K562 (cell line): ENCODE measurements around the gene MFNG. TPM values are rescaled to one million over a fixed set of nuclear protein-coding genes. Genes with fewer than 3 reads are reported as not detected.

Source experiments
- ATAC-seq: fragments of 200-7000 bp; cut with Tn5 transposase; 3 replicates; pipeline ENCODE4 v1.9.1; 2020; ENCODE audit warnings: moderate library complexity
- BruUV-seq: library from RNA; stranded (reverse); fragments of 400-500 nt; replicated peaks from 2 replicates; lab custom pipeline; 2021; lab: Mats Ljungman, UMichigan
- CTCF ChIA-PET: fragments of 300-600 bp; formaldehyde crosslinking; extraction: SDS; loops from one replicate; lab custom pipeline; 2021; ENCODE audit warnings: low intra/inter-chr PET ratio; lab: Yijun Ruan, JAX
- POLR2A ChIA-PET: fragments of 300-600, 350-650 bp; sonication (Branson Sonifier 250); formaldehyde crosslinking; extraction: SDS; loops from one replicate; lab custom pipeline; 2021; ENCODE audit warnings: antibody characterized with exemption, inconsistent platforms; lab: Yijun Ruan, JAX
- DNase-seq, 4 experiments: peaks; one replicate each; pipeline versions ENCODE4 v3.0.0 to v3.0.0-alpha.2; 2011 to 2018; ENCODE audit warnings: low spot score in 3 of 4, mixed read lengths in 3 of 4; ENCODE audit errors: extremely low read depth in 1 of 4
- FAIRE-seq: peaks from 2 replicates; lab custom pipeline; 2011; peaks lifted over from hg19 to GRCh38; lab: Jason Lieb, UNC
- H2AFZ ChIP-seq: 2 replicates; pipeline ENCODE4 v1.6.0; 2011; ENCODE audit warnings: low read depth, low read length, control low read depth, inconsistent platforms
- H3K27ac ChIP-seq: fragments of 200-600 bp; 3 replicates; pipeline ENCODE4 v1.8.0; 2011; ENCODE audit warnings: low read depth, mild to moderate bottlenecking, control low read depth, inconsistent platforms, low read length, moderate library complexity, mixed read lengths; ENCODE audit errors: extremely low read depth
- H3K27me3 ChIP-seq, 2 experiments: fragments of 300-600 bp in 1 of 2; 2 replicates in 1 of 2; 3 replicates in 1 of 2; pipeline versions ENCODE4 v1.6.0 to v1.8.0; 2011; ENCODE audit warnings: inconsistent platforms in 2 of 2, low read length in 2 of 2, mild to moderate bottlenecking in 1 of 2, mixed read lengths in 1 of 2, moderate library complexity in 1 of 2; ENCODE audit not compliant: control insufficient read depth in 2 of 2, insufficient read depth in 2 of 2
- H3K36me3 ChIP-seq: fragments of 300-600 bp; 3 replicates; pipeline ENCODE4 v1.8.0; 2011; ENCODE audit warnings: mild to moderate bottlenecking, low read length, inconsistent platforms; ENCODE audit not compliant: control insufficient read depth, insufficient read depth
- H3K4me1 ChIP-seq, 2 experiments: fragments of 200-600 bp in 1 of 2; replicated peaks in 1 of 2; 2 replicates in 1 of 2; 3 replicates in 1 of 2; pipeline versions ENCODE4 v1.5.1 to v1.8.0; 2011; ENCODE audit warnings: inconsistent platforms in 2 of 2, low read length in 2 of 2, mild to moderate bottlenecking in 1 of 2, mixed read lengths in 1 of 2, moderate library complexity in 1 of 2; ENCODE audit not compliant: control insufficient read depth in 2 of 2, insufficient read depth in 2 of 2
- H3K4me2 ChIP-seq: 2 replicates; pipeline ENCODE4 v1.6.1; 2011; ENCODE audit warnings: low read length, control low read depth, inconsistent platforms, mixed read lengths; ENCODE audit not compliant: insufficient read depth
- H3K4me3 ChIP-seq: fragments of 200-600 bp; sonication (generic), shearing (Covaris generic); 2 replicates; pipeline ENCODE4 v1.5.1; 2016; ENCODE audit warnings: control low read depth, inconsistent platforms
- H3K79me2 ChIP-seq: fragments of 200-600 bp; 3 replicates; pipeline ENCODE4 v1.8.0; 2011; ENCODE audit warnings: low read length, inconsistent platforms; ENCODE audit not compliant: control insufficient read depth, insufficient read depth
- H3K9ac ChIP-seq, 2 experiments: 2 replicates each; pipeline versions ENCODE4 v1.6.0 to v1.6.1; 2011; ENCODE audit warnings: low read depth in 2 of 2, low read length in 2 of 2, control low read depth in 1 of 2, inconsistent platforms in 1 of 2, mild to moderate bottlenecking in 1 of 2, mixed read lengths in 1 of 2; ENCODE audit not compliant: insufficient read depth in 1 of 2
- H3K9me1 ChIP-seq: one replicate; pipeline ENCODE4 v1.6.0; 2011; ENCODE audit warnings: inconsistent platforms, mild to moderate bottlenecking, low read length, moderate library complexity; ENCODE audit not compliant: control insufficient read depth, insufficient read depth
- H3K9me3 ChIP-seq: replicated peaks from 2 replicates; pipeline ENCODE4 v1.5.1; 2011; ENCODE audit warnings: low read depth, low read length, inconsistent platforms; ENCODE audit not compliant: control insufficient read depth, insufficient read depth
- H4K20me1 ChIP-seq: replicated peaks from 2 replicates; pipeline ENCODE4 v1.6.1; 2011; ENCODE audit warnings: low read length, inconsistent platforms, mixed read lengths; ENCODE audit not compliant: control insufficient read depth, insufficient read depth
- RAD21 ChIP-seq, 2 experiments: fragments of 250-450 bp in 1 of 2; fragments of 450-650 bp in 1 of 2; sonication (Bioruptor Pico) in 1 of 2; formaldehyde crosslinking in 1 of 2; IDR thresholded peaks in 1 of 2; conservative IDR thresholded peaks in 1 of 2; 2 replicates each; pipeline versions ENCODE4 v1.4.0 to v1.8.0; 2020 to 2022; ENCODE audit warnings: mild to moderate bottlenecking in 2 of 2, moderate library complexity in 1 of 2
- RBM25 ChIP-seq: fragments of 200-400 bp; formaldehyde crosslinking; IDR thresholded peaks from 2 replicates; pipeline ENCODE4 v1.6.1; 2018; ENCODE audit warnings: low read length, low read depth, moderate library complexity; ENCODE audit not compliant: severe bottlenecking
- WGBS: fragments of 100-300 bp; shearing (Covaris generic); methylation state at CpG from one replicate; pipeline ENCODE4 v1.1.6; 2016; ENCODE audit warnings: low coverage, mixed read lengths; ENCODE audit not compliant: insufficient coverage; ENCODE audit errors: missing lambda C conversion rate; 5-methylcytosine and 5-hydroxymethylcytosine counted together
- in situ Hi-C: fragments of 300-500 bp; cut with MboI; formaldehyde crosslinking; loops from 4 replicates; pipeline ENCODE4 v1.15.0; 2018; ENCODE audit warnings: inconsistent platforms, mixed read lengths
- intact Hi-C: fragments of 100-400 bp; cut with micrococcal nuclease; formaldehyde crosslinking; loops from 2 replicates; pipeline ENCODE4 v1.14.2; 2022
- polyA plus RNA-seq, 8 experiments: library from polyadenylated mRNA; depleted of rRNA in 4 of 8; stranded (reverse) in 5 of 8; unstranded in 3 of 8; fragments of >200 nt; fragmentation: Nextera tagmentation in 2 of 8; fragmentation: Illumina TruSeq in 1 of 8; extraction: Ambion mirVana in 2 of 8; extraction: Trizol in 1 of 8; gene quantifications; 2 replicates each; pipeline versions ENCODE4 v1.2.1 to v1.2.3, GENCODE V29; 2011 to 2014; ENCODE audit warnings: inconsistent platforms in 1 of 8, missing spikeins in 1 of 8
- total RNA-seq, 7 experiments: library from RNA; depleted of rRNA in 6 of 7; stranded (reverse); fragments of >200 nt in 6 of 7; fragmentation: Illumina TruSeq in 2 of 7; extraction: Trizol in 2 of 7; gene quantifications; 2 replicates each; pipeline versions ENCODE4 v1.2.1 to v1.2.3, GENCODE V29; 2011 to 2021; ENCODE audit warnings: low replicate concordance in 1 of 7
- TF ChIP-seq, protein P1 (sequence below), 3 experiments: IDR thresholded peaks in 2 of 3; conservative IDR thresholded peaks in 1 of 3; 2 replicates each; pipeline ENCODE4 v1.5.1; 2011 to 2012; ENCODE audit warnings: low read length in 3 of 3, mild to moderate bottlenecking in 3 of 3, control low read depth in 2 of 3, improper control_type of control experiment in 1 of 3, inconsistent platforms in 1 of 3, low read depth in 1 of 3, mixed read lengths in 1 of 3, moderate library complexity in 1 of 3; ENCODE audit not compliant: insufficient read depth in 2 of 3
- TF ChIP-seq, protein P2 (sequence below): fragments of 250-450 bp; sonication (Bioruptor Pico); IDR thresholded peaks from 2 replicates; pipeline ENCODE4 v1.9.0; 2021; ENCODE audit warnings: mild to moderate bottlenecking
- TF ChIP-seq, protein P3 (sequence below): sonication (generic); formaldehyde crosslinking; IDR thresholded peaks from 2 replicates; pipeline ENCODE4 v1.8.0; 2022; ENCODE audit warnings: mild to moderate bottlenecking, missing genetic modification reagents
- TF ChIP-seq, protein P4 (sequence below): IDR thresholded peaks from 2 replicates; pipeline ENCODE4 v1.6.1; 2011; ENCODE audit warnings: borderline replicate concordance, low read depth, mild to moderate bottlenecking, moderate library complexity, low read length; ENCODE audit not compliant: insufficient read depth, poor library complexity, severe bottlenecking

The MFNG gene
- total and polyA plus RNA-seq, 9 of the 15 experiments (the other 6 are each of a cell fraction or from before 2014, with no cell fraction given) = 0.13 to 0.73 (median 0.38) TPM; not detected in 4

DNA sequence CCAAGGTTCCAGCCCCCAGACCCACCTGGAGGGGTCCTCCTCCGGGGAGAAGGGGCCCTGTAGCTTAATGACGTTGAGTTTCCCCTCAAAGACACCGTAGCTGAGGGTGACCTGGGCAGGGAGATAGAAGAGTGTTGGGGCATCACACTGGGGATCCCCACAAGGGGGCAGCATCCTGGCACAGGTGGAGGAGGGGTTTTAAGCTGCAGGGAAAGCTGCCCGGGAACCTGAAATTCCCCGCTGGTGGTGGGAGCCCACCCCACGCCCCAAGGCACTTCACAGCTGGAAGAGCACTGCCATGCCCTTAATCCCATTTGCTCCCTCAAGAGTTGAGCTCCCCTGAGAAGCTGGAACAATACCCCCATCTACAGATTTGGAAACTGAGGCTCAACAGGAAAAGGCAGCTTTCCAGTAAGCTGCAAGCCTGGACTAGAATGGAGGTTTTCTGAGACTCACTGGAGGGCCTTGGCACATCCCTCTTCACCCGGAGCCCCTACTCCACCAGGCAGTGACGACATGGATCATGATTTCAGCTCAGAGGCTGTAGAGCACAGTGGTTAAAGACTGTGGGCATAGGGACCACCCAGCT, 13.7 kb downstream of the MFNG start:
- Histone ChIP-seq H2AFZ (no peak overlapping the region), H3K4me2 (no peak overlapping the region), H3K9me3 (no peaks in the 10 kb centered on the region), H3K9ac (no peak overlapping the region), H3K4me3 (no peak overlapping the region), H3K9me1 (no peaks in the 10 kb centered on the region), H3K4me1 (no peaks in the 10 kb centered on the region; a peak in 1 of 5 replicates), H3K36me3 (no peaks in the 10 kb centered on the region), H3K27me3 (peaks cover 3 to 27% of the 10 kb centered on the region in 2 experiments; a peak in 2 of 5 replicates), H3K79me2 (no peaks in the 10 kb centered on the region), H3K27ac (no peak overlapping the region), H4K20me1 (no peaks in the 10 kb centered on the region)
- intact Hi-C loops = no loop called here
- ATAC-seq = peak; percentile 71
- ChIA-PET POLR2A (interaction anchor here (0.5 to 1.4 kb wide), 2 partner anchors 10 to 55 kb away, joined by 5 read pairs; no protein-coding TSS in a partner anchor), CTCF (no interaction called here)
- no peak for FAIRE-seq
- 0% methylated on average over 8 of the region's 8 CpGs for WGBS
- DNase-seq = peak; percentile 38 to 57 (median 55)
- BruUV-seq = no TSS peak
- in situ Hi-C loops = no loop called here
- TF ChIP-seq RBM25 (peak; percentile 51), RAD21 (CRISPR knock-in tag; conservative IDR thresholded peaks at IDR 0.05 in 1 of 2, IDR thresholded peaks at IDR 0.05 in 1 of 2) (peak in 1 of 2 experiments; percentile 51; a peak in 2 of 4 replicates)
- TF ChIP-seq, protein P1, sequence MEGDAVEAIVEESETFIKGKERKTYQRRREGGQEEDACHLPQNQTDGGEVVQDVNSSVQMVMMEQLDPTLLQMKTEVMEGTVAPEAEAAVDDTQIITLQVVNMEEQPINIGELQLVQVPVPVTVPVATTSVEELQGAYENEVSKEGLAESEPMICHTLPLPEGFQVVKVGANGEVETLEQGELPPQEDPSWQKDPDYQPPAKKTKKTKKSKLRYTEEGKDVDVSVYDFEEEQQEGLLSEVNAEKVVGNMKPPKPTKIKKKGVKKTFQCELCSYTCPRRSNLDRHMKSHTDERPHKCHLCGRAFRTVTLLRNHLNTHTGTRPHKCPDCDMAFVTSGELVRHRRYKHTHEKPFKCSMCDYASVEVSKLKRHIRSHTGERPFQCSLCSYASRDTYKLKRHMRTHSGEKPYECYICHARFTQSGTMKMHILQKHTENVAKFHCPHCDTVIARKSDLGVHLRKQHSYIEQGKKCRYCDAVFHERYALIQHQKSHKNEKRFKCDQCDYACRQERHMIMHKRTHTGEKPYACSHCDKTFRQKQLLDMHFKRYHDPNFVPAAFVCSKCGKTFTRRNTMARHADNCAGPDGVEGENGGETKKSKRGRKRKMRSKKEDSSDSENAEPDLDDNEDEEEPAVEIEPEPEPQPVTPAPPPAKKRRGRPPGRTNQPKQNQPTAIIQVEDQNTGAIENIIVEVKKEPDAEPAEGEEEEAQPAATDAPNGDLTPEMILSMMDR (IDR thresholded peaks at IDR 0.05 in 2 of 3, conservative IDR thresholded peaks at IDR 0.05 in 1 of 3; ENCODE audit: insufficient read depth in 2 of 3, low read depth in 1 of 3, low read length in 3 of 3) = peak; percentile 49 to 67 (median 57)
- TF ChIP-seq, protein P2, sequence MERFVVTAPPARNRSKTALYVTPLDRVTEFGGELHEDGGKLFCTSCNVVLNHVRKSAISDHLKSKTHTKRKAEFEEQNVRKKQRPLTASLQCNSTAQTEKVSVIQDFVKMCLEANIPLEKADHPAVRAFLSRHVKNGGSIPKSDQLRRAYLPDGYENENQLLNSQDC (CRISPR knock-in tag) = no peak
- TF ChIP-seq, protein P3, sequence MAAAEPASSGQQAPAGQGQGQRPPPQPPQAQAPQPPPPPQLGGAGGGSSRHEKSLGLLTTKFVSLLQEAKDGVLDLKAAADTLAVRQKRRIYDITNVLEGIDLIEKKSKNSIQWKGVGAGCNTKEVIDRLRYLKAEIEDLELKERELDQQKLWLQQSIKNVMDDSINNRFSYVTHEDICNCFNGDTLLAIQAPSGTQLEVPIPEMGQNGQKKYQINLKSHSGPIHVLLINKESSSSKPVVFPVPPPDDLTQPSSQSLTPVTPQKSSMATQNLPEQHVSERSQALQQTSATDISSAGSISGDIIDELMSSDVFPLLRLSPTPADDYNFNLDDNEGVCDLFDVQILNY (CRISPR knock-in tag) = no peak
- TF ChIP-seq, protein P4, sequence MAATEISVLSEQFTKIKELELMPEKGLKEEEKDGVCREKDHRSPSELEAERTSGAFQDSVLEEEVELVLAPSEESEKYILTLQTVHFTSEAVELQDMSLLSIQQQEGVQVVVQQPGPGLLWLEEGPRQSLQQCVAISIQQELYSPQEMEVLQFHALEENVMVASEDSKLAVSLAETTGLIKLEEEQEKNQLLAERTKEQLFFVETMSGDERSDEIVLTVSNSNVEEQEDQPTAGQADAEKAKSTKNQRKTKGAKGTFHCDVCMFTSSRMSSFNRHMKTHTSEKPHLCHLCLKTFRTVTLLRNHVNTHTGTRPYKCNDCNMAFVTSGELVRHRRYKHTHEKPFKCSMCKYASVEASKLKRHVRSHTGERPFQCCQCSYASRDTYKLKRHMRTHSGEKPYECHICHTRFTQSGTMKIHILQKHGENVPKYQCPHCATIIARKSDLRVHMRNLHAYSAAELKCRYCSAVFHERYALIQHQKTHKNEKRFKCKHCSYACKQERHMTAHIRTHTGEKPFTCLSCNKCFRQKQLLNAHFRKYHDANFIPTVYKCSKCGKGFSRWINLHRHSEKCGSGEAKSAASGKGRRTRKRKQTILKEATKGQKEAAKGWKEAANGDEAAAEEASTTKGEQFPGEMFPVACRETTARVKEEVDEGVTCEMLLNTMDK = peak; percentile 59
